Activated naive CD4-positive, alpha-beta T cell treated with anti-CD3 and anti-CD28 coated beads for 36 hours (primary cell): ENCODE results near the gene TNRC6C. TPM values are rescaled to one million over a fixed set of nuclear protein-coding genes. Genes with fewer than 3 reads are reported as not detected.
A peak's percentile ranks its signal among the peaks of the same experiment; 100 is the strongest.
"Not testable (repeated sequence)": the region's sequence is repeated elsewhere in the genome, so short reads cannot be mapped to it uniquely, and the experiment has no call there.

ENCODE experiments used
- CTCF ChIA-PET: fragments of 350-600 bp; sonication (Branson Sonifier 250); formaldehyde crosslinking; loops from one replicate; lab custom pipeline; 2021; ENCODE audit warnings: antibody characterized with exemption; lab: Charles Lee
- DNase-seq: peaks from one replicate; pipeline ENCODE4 v3.0.0-alpha.2; 2020
- H3K27ac Mint-ChIP-seq: one replicate; pipeline ENCODE4 v1.8.0; 2021; ENCODE audit warnings: mild to moderate bottlenecking, mixed read lengths
- H3K27me3 Mint-ChIP-seq: one replicate; pipeline ENCODE4 v1.8.0; 2021; ENCODE audit warnings: low read depth, mixed read lengths
- H3K36me3 Mint-ChIP-seq: one replicate; pipeline ENCODE4 v1.8.0; 2021; ENCODE audit warnings: low read depth, mixed read lengths
- H3K4me1 Mint-ChIP-seq: one replicate; pipeline ENCODE4 v1.8.0; 2021; ENCODE audit warnings: low read depth, mixed read lengths
- H3K4me3 Mint-ChIP-seq: one replicate; pipeline ENCODE4 v1.8.0; 2021; ENCODE audit warnings: mild to moderate bottlenecking, moderate library complexity, mixed read lengths
- H3K9me3 Mint-ChIP-seq: one replicate; pipeline ENCODE4 v1.8.0; 2021; ENCODE audit warnings: mixed read lengths
- intact Hi-C: fragments of 100-400 bp; cut with micrococcal nuclease; formaldehyde crosslinking; loops from one replicate; pipeline ENCODE4 v1.15.1; 2023
- total RNA-seq, 2 experiments: library from RNA; stranded (reverse); gene quantifications; one replicate each; pipeline ENCODE4 v1.2.3, GENCODE V29; 2021

The TNRC6C gene
- total RNA-seq, 2 experiments from 2014 or later = 11.4 to 12.8 TPM

GRCh38 chr17:77957235-77957856 lies 1.2 kb upstream of the TNRC6C start:
- H3K27ac Mint-ChIP-seq = peak overlapping the region; percentile 79
- intact Hi-C loops = loop anchor here (2.0 to 5.0 kb wide), 2 partner anchors 170 to 185 kb away; partner anchors contain the start of gene TMC6
- peak; percentile 23 for DNase-seq
- H3K4me3 Mint-ChIP-seq = peak overlapping the region; percentile 89
- CTCF ChIA-PET = interaction anchor here (0.8 to 2.7 kb wide), 4 partner anchors 9 to 273 kb away, joined by 3 to 21 read pairs (median 4); no protein-coding TSS in a partner anchor
- H3K9me3 Mint-ChIP-seq = no peaks in the 10 kb centered on the region
- H3K36me3 Mint-ChIP-seq = no peaks in the 10 kb centered on the region
- H3K4me1 Mint-ChIP-seq = peaks cover 26% of the 10 kb centered on the region
- peaks cover 4% of the 10 kb centered on the region for H3K27me3 Mint-ChIP-seq

GRCh38 chr17:77958716-77959125 lies 218 bp downstream of the TNRC6C start:
- Mint-ChIP-seq H3K4me1 (peaks cover 37% of the 10 kb centered on the region), H3K9me3 (no peaks in the 10 kb centered on the region), H3K4me3 (peak overlapping the region; percentile 56), H3K27me3 (peaks cover 4% of the 10 kb centered on the region), H3K36me3 (no peaks in the 10 kb centered on the region), H3K27ac (no peak overlapping the region)
- no peak for DNase-seq
- CTCF ChIA-PET = interaction anchor here (0.7 to 2.7 kb wide), 5 partner anchors 13 to 116 kb away, joined by 3 to 21 read pairs (median 4); no protein-coding TSS in a partner anchor
- intact Hi-C loops = loop anchor here (1.0 to 5.0 kb wide), 6 partner anchors 56 to 292 kb away; partner anchors contain the start of gene TMC6

- CTCF ChIA-PET = interaction anchor here (0.6 to 2.7 kb wide), 3 partner anchors 9 to 54 kb away, joined by 5 to 21 read pairs (median 5); no protein-coding TSS in a partner anchor
- H3K27ac Mint-ChIP-seq = peak overlapping the region; percentile 84
- H3K36me3 Mint-ChIP-seq = no peaks in the 10 kb centered on the region
- H3K4me3 Mint-ChIP-seq = peak overlapping the region; percentile 85
- intact Hi-C loops = loop anchor here (2.0 to 5.0 kb wide), 4 partner anchors 55 to 293 kb away; partner anchors contain the start of gene TMC6
- H3K9me3 Mint-ChIP-seq = no peaks in the 10 kb centered on the region
- peaks cover 42% of the 10 kb centered on the region for H3K4me1 Mint-ChIP-seq
- peak; percentile 45 for DNase-seq
- H3K27me3 Mint-ChIP-seq = peaks cover 4% of the 10 kb centered on the region
Observed at GRCh38 chr17:77959126-77959925, 823 bp downstream of the TNRC6C start.

- DNase-seq = peak; percentile 53
- Mint-ChIP-seq H3K36me3 (no peaks in the 10 kb centered on the region), H3K27me3 (peaks cover 4% of the 10 kb centered on the region), H3K27ac (peak overlapping the region; percentile 84), H3K9me3 (no peaks in the 10 kb centered on the region), H3K4me3 (peak overlapping the region; percentile 85), H3K4me1 (peaks cover 49% of the 10 kb centered on the region)
- CTCF ChIA-PET = interaction anchor here (0.6 kb wide), 1 partner anchor 9 kb away, joined by 5 read pairs; no protein-coding TSS in a partner anchor
- intact Hi-C loops = loop anchor here (2.0 to 5.0 kb wide), 5 partner anchors 37 to 293 kb away; partner anchors contain the start of gene TMC6
Observed at GRCh38 chr17:77959926-77960521, 1.5 kb downstream of the TNRC6C start.

GRCh38 chr17:77961741-77962140 lies 3.2 kb downstream of the TNRC6C start:
- H3K27ac Mint-ChIP-seq = no peak overlapping the region
- DNase-seq = no peak
- H3K27me3 Mint-ChIP-seq = peaks cover under 1% of the 10 kb centered on the region
- no peaks in the 10 kb centered on the region for H3K36me3 Mint-ChIP-seq
- intact Hi-C loops = loop anchor here (5.0 kb wide), 1 partner anchor 36 kb away; no protein-coding TSS in a partner anchor
- no peak overlapping the region for H3K4me3 Mint-ChIP-seq
- CTCF ChIA-PET = interaction anchor here (4.9 kb wide), 1 partner anchor 52 kb away, joined by 29 read pairs; no protein-coding TSS in a partner anchor
- H3K4me1 Mint-ChIP-seq = peaks cover 66% of the 10 kb centered on the region
- H3K9me3 Mint-ChIP-seq = no peaks in the 10 kb centered on the region

- no peak for DNase-seq
- intact Hi-C loops = loop anchor here (5.0 kb wide), 1 partner anchor 35 kb away; no protein-coding TSS in a partner anchor
- no peaks in the 10 kb centered on the region for H3K9me3 Mint-ChIP-seq
- peak overlapping the region; percentile 9 for H3K27ac Mint-ChIP-seq
- CTCF ChIA-PET = interaction anchor here (0.8 to 4.9 kb wide), 2 partner anchors 51 to 121 kb away, joined by 3 to 29 read pairs; no protein-coding TSS in a partner anchor
- H3K4me3 Mint-ChIP-seq = peak overlapping the region; percentile 8
- no peaks in the 10 kb centered on the region for H3K36me3 Mint-ChIP-seq
- H3K4me1 Mint-ChIP-seq = peaks cover 66% of the 10 kb centered on the region
- no peaks in the 10 kb centered on the region for H3K27me3 Mint-ChIP-seq
Observed at GRCh38 chr17:77962348-77962747, 3.8 kb downstream of the TNRC6C start.

GRCh38 chr17:77963441-77963840 lies 4.9 kb downstream of the TNRC6C start:
- no peaks in the 10 kb centered on the region for H3K9me3 Mint-ChIP-seq
- CTCF ChIA-PET = interaction anchor here (0.6 to 4.9 kb wide), 3 partner anchors 50 to 318 kb away, joined by 3 to 29 read pairs (median 3); no protein-coding TSS in a partner anchor
- no peaks in the 10 kb centered on the region for H3K36me3 Mint-ChIP-seq
- intact Hi-C loops = loop anchor here (5.0 kb wide), 1 partner anchor 34 kb away; no protein-coding TSS in a partner anchor
- H3K27ac Mint-ChIP-seq = no peak overlapping the region
- peaks cover 67% of the 10 kb centered on the region for H3K4me1 Mint-ChIP-seq
- H3K27me3 Mint-ChIP-seq = no peaks in the 10 kb centered on the region
- peak; percentile 63 for DNase-seq
- no peak overlapping the region for H3K4me3 Mint-ChIP-seq

GRCh38 chr17:77965352-77965751 lies 6.8 kb downstream of the TNRC6C start:
- intact Hi-C loops = no loop called here
- DNase-seq = no peak
- Mint-ChIP-seq H3K36me3 (no peaks in the 10 kb centered on the region), H3K4me1 (peaks cover 79% of the 10 kb centered on the region), H3K4me3 (no peak overlapping the region), H3K27ac (no peak overlapping the region), H3K27me3 (no peaks in the 10 kb centered on the region), H3K9me3 (no peaks in the 10 kb centered on the region)
- CTCF ChIA-PET = interaction anchor here (0.5 to 4.9 kb wide), 6 partner anchors 9 to 239 kb away, joined by 3 to 29 read pairs (median 3); no protein-coding TSS in a partner anchor

- no peaks in the 10 kb centered on the region for H3K27me3 Mint-ChIP-seq
- no peak for DNase-seq
- CTCF ChIA-PET = interaction anchor here (0.9 to 2.0 kb wide), 3 partner anchors 9 to 118 kb away, joined by 3 to 7 read pairs (median 4); no protein-coding TSS in a partner anchor
- intact Hi-C loops = no loop called here
- no peak overlapping the region for H3K4me3 Mint-ChIP-seq
- H3K4me1 Mint-ChIP-seq = peaks cover 82% of the 10 kb centered on the region
- no peaks in the 10 kb centered on the region for H3K9me3 Mint-ChIP-seq
- no peaks in the 10 kb centered on the region for H3K36me3 Mint-ChIP-seq
- no peak overlapping the region for H3K27ac Mint-ChIP-seq
Observed at GRCh38 chr17:77966476-77966875, 8.0 kb downstream of the TNRC6C start.

GRCh38 chr17:77968788-77969187 lies 10.3 kb downstream of the TNRC6C start:
- Mint-ChIP-seq H3K4me3 (no peak overlapping the region), H3K27me3 (no peaks in the 10 kb centered on the region), H3K27ac (no peak overlapping the region), H3K36me3 (no peaks in the 10 kb centered on the region), H3K4me1 (peaks cover 82% of the 10 kb centered on the region), H3K9me3 (no peaks in the 10 kb centered on the region)
- no peak for DNase-seq
- CTCF ChIA-PET = interaction anchor here (0.6 kb wide), 1 partner anchor 79 kb away, joined by 4 read pairs; no protein-coding TSS in a partner anchor
- intact Hi-C loops = no loop called here

GRCh38 chr17:77972271-77972670 lies 13.8 kb downstream of the TNRC6C start:
- DNase-seq, H3K27ac Mint-ChIP-seq, H3K36me3 Mint-ChIP-seq, intact Hi-C loops, H3K9me3 Mint-ChIP-seq, H3K27me3 Mint-ChIP-seq, H3K4me3 Mint-ChIP-seq: not testable (repeated sequence)
- peaks cover 73% of the 10 kb centered on the region for H3K4me1 Mint-ChIP-seq
- CTCF ChIA-PET = interaction anchor here (0.6 to 1.9 kb wide), 6 partner anchors 14 to 352 kb away, joined by 3 to 10 read pairs (median 6); partner anchors contain the start of gene TNRC6C
